Mononuclear cell (primary cell): ENCODE measurements around the gene OSGEPL1. TPM values are rescaled to one million over a fixed set of nuclear protein-coding genes. Genes with fewer than 3 reads are reported as not detected.

Source experiments
- H3K27me3 ChIP-seq: 2 replicates; pipeline ENCODE4 v1.6.0; 2011; ENCODE audit warnings: low read length, control low read depth; ENCODE audit not compliant: insufficient read depth
- H3K4me1 ChIP-seq: 2 replicates; pipeline ENCODE4 v1.5.1; 2011; ENCODE audit warnings: mild to moderate bottlenecking, low read length, control low read depth; ENCODE audit not compliant: insufficient read depth
- H3K4me3 ChIP-seq: 2 replicates; pipeline ENCODE4 v1.5.1; 2011; ENCODE audit warnings: mild to moderate bottlenecking, low read length, moderate library complexity
- H3K9me3 ChIP-seq: 2 replicates; pipeline ENCODE4 v1.5.1; 2011; ENCODE audit warnings: low read depth, mild to moderate bottlenecking, control low read depth, low read length
- total RNA-seq: library from RNA; depleted of rRNA; stranded (reverse); fragments of >200 nt; gene quantifications from one replicate; pipeline ENCODE4 v1.2.3, GENCODE V29; 2012

OSGEPL1 gene
- total RNA-seq, 1 donor: 7.5 TPM

DNA sequence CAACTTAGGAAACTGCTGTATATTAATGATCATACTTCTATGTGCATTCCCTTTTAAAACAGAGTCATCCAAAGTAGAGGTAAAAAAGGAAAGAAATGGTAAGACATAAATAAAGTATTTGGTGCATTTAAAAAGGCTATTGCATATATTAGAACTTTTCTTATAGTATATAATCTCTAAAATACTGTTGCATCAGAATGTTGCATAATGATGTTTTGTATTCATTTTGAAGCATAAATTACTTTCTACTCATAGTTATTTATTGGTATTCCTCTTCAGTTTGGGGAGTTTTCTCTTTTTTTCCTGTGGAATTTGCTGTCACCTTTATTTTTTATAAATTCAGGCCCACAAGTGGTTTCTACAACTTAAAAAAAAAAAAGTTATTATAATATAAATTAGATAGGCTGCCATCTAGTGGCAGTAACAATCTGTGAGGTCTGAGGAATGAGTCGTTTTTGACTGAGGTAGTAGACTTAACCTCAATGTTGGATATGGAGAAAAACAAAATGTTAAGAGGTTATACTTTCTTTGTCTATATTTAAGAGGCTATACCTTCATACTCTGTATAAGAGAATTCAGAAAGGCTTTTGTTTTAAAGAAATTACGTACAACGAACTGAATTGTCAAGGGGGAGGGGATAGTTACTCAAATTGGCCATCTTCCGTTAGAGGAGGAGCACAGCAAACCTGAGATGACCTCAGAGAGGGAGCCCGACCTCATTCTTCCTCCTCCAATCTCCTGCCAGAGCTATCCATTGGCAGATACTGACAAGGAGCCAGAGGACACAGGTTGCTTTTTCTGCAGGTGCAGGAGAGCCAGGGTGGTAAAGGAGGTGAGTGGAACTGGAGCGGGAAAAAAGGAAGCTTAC is 64.3 kb downstream of the OSGEPL1 start:
- H3K9me3 ChIP-seq: no peaks in the 10 kb centered on the region
- no peaks in the 10 kb centered on the region for H3K4me1 ChIP-seq
- H3K4me3 ChIP-seq: no peak overlapping the region
- no peaks in the 10 kb centered on the region for H3K27me3 ChIP-seq

Other genes with a start within 250 kb of the OSGEPL1 start
- 65.5 TPM for gene SLC40A1, start 182.0 kb downstream of the OSGEPL1 start, total RNA-seq
- 65.1 TPM for gene ASNSD1, start 101.3 kb downstream of the OSGEPL1 start, total RNA-seq
- 13.9 TPM for gene ANKAR, start 88.1 kb downstream of the OSGEPL1 start, total RNA-seq
- 83.9 TPM for gene ORMDL1, start 21.5 kb upstream of the OSGEPL1 start, total RNA-seq
- gene PMS1, start 21.7 kb upstream of the OSGEPL1 start, total RNA-seq: 17.8 TPM